Kidney epithelial cell (primary cell): Measurements from ENCODE around the gene MRPL43. TPM values are rescaled to one million over a fixed set of nuclear protein-coding genes. Genes with fewer than 3 reads are reported as not detected.

ENCODE experiments used
- DNase-seq: peaks from one replicate; pipeline ENCODE4 v3.0.0-alpha.2; 2010; ENCODE audit warnings: low read depth
- H3K27me3 ChIP-seq: 2 replicates; pipeline ENCODE4 v1.6.0; 2011; ENCODE audit warnings: low read length; ENCODE audit not compliant: control insufficient read depth, insufficient read depth
- H3K36me3 ChIP-seq: 2 replicates; pipeline ENCODE4 v1.5.1; 2011; ENCODE audit warnings: low read length; ENCODE audit not compliant: control insufficient read depth, insufficient read depth
- H3K4me3 ChIP-seq: 2 replicates; pipeline ENCODE4 v1.5.1; 2011; ENCODE audit warnings: low read depth, mild to moderate bottlenecking, control low read depth, low read length
- CTCF ChIP-seq: IDR thresholded peaks from 2 replicates; pipeline ENCODE4 v1.5.1; 2011; ENCODE audit warnings: mild to moderate bottlenecking, moderate library complexity, low read length, control low read depth, inconsistent platforms; ENCODE audit not compliant: insufficient read depth, poor library complexity, severe bottlenecking
- total RNA-seq: library from RNA; depleted of rRNA; stranded (reverse); fragments of >200 nt; gene quantifications from 2 replicates; pipeline ENCODE4 v1.2.3, GENCODE V29; 2015

MRPL43 gene
- total RNA-seq, 1 donor from 2014 or later: 92.3 TPM

GRCh38 chr10:101032637-101033224 lies 45.4 kb upstream of the MRPL43 start:
- TF ChIP-seq CTCF: no peak
- Histone ChIP-seq H3K4me3 (peak overlapping the region; percentile 71), H3K27me3 (no peaks in the 10 kb centered on the region), H3K36me3 (peaks cover 1% of the 10 kb centered on the region)
- DNase-seq: peak; percentile 70

GRCh38 chr10:101031796-101032636 lies 44.7 kb upstream of the MRPL43 start:
- no peaks in the 10 kb centered on the region for H3K27me3 ChIP-seq
- no peaks in the 10 kb centered on the region for H3K36me3 ChIP-seq
- TF ChIP-seq CTCF: no peak
- no peak for DNase-seq
- H3K4me3 ChIP-seq: peak overlapping the region; percentile 71

- DNase-seq: no peak
- Histone ChIP-seq H3K27me3 (no peaks in the 10 kb centered on the region), H3K36me3 (no peaks in the 10 kb centered on the region), H3K4me3 (peak within 1 kb of the TSS; percentile 71)
- no peak for TF ChIP-seq CTCF
Observed at GRCh38 chr10:101031128-101031795, 44.0 kb upstream of the MRPL43 start, which contains the start of the genes PDZD7 and SFXN3. TSS of gene PDZD7 (minus strand) at chr10:101031129. CDS start at chr10:101030219, 910 bp downstream. TSS of gene SFXN3 (plus strand) at chr10:101031234. CDS start at chr10:101034695, 3,461 bp downstream.

- H3K36me3 ChIP-seq: no peaks in the 10 kb centered on the region
- no peak for TF ChIP-seq CTCF
- peak overlapping the region; percentile 71 for H3K4me3 ChIP-seq
- DNase-seq: no peak
- no peaks in the 10 kb centered on the region for H3K27me3 ChIP-seq
Observed at GRCh38 chr10:101030496-101031127, 43.3 kb upstream of the MRPL43 start.

GRCh38 chr10:101029520-101030295 lies 42.4 kb upstream of the MRPL43 start:
- Histone ChIP-seq H3K4me3 (no peak overlapping the region), H3K36me3 (no peaks in the 10 kb centered on the region), H3K27me3 (no peaks in the 10 kb centered on the region)
- TF ChIP-seq CTCF: peak; percentile 24
- no peak for DNase-seq
